Frontal cortex (tissue), 4 donors: ENCODE results near the gene AOPEP. TPM values are rescaled to one million over a fixed set of nuclear protein-coding genes. Genes with fewer than 3 reads are reported as not detected.
A peak's percentile ranks its signal among the peaks of the same experiment; 100 is the strongest.

Source experiments
- DNase-seq, 2 donors: peaks; one replicate each; pipeline ENCODE4 v3.0.0; 2012; ENCODE audit warnings: low spot score in 2 of 2
- FAIRE-seq: peaks from 2 replicates; lab custom pipeline; 2012; peaks lifted over from hg19 to GRCh38; lab: Jason Lieb, UNC
- total RNA-seq: library from RNA; depleted of rRNA; stranded (reverse); fragments of >200 nt; gene quantifications from one replicate; pipeline ENCODE4 v1.2.3, GENCODE V29; 2014
- donor health status: control.
- donor health status: control.
- donor health status: control.

The AOPEP gene
- total RNA-seq, 1 donor from 2014 or later: 23.2 TPM

DNA sequence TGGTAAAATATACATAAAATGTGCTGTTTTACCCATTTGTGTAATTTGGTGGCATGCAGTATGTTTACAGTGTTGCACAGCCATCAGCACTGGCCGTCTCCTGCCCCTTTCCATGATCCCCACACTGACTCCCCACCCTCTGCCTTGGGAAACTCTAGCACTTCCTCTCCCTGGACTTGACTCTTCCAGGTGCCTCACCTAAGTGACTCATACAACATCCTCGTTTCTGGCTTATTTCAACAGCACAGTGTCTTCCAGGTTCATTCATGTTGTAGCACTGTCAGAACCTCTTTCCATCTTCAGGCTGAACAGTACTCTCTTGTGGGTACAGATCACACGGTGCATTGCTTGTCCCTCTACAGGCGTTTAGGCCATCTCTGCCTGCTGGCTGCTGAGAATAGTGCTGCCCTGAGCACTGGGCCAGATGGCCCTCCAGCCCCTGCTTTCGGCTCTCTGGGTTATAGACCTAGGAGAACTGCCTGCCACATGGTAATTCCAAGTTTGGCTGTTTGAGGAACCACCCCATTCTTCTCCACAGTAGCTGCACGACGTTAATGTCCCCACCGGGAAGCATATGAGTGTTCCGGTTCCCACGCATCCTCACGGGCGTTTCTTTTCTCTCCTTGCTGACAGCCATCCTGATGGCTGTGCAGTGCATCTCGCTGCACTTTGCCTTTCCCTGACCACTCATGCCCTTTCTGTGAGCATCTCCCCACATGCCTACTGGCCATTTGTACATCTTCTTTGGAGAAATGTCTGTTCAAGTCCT is 379.2 kb downstream of the AOPEP start:
- DNase-seq: no peak
- FAIRE-seq: no peak

GRCh38 chr9:95107001-95107749 is 380.7 kb downstream of the AOPEP start:
- FAIRE-seq: no peak
- no peak for DNase-seq

DNA sequence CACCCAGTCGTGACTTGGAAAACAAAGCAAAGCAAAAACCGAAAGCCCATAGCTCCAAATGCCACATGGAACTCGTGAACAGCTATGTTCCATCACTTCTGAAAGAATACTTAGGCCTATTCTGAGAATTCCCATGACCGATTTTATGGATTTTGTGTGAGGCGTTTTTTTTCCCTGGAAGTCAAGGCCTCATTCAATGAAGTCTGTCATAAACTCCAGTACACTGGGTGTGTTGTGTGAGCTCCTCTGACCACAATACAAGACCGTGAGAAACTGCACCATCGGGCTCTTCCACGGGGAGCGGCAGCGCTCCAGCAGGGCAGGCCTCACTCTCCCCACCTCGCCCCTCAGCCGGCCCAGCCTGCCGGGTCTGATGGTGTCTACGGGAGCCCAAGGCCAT is 381.5 kb downstream of the AOPEP start:
- no peak for FAIRE-seq

DNA sequence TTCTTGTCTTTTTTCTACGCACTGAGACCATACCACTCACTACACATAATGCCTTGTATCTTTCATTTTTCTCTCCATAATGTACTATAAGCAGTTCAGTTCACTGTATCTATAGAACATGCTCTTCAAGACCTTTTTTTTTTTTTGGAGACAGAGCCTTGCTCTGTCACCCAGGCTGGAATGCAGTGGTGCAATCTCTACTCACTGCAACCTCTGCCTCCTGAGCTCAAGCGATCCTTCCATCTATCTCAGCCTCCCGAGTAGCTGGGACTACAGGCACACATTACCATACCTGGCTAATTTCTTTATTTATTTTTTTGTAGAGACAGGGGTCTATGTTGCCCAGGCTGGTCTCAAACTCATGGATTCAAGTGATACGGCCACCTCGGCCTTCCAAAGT is 382.3 kb downstream of the AOPEP start:
- FAIRE-seq (no peak), DNase-seq (no peak)

More for the DNA sequence above, 381.5 kb downstream of the AOPEP start:
- DNase-seq: no peak

DNA sequence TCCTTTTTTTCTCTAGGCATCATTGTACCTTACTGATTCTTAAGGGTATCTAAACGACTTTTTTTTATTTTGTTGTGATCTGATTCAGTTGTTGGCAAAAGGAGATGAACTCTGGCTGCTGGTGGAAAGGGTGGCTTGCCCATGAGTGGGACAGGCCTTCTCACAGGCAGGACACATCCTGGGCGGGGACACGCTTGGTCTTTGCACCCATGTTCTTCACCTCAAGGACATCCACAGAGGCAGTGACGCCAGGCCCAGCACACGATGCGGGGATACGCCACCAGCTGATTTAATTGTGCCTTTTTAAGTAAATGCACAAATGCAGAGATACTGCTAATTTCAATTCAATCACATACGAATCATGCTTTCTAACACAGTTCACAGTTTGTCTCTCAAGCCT is 383.0 kb downstream of the AOPEP start:
- DNase-seq (no peak), FAIRE-seq (no peak)

DNA sequence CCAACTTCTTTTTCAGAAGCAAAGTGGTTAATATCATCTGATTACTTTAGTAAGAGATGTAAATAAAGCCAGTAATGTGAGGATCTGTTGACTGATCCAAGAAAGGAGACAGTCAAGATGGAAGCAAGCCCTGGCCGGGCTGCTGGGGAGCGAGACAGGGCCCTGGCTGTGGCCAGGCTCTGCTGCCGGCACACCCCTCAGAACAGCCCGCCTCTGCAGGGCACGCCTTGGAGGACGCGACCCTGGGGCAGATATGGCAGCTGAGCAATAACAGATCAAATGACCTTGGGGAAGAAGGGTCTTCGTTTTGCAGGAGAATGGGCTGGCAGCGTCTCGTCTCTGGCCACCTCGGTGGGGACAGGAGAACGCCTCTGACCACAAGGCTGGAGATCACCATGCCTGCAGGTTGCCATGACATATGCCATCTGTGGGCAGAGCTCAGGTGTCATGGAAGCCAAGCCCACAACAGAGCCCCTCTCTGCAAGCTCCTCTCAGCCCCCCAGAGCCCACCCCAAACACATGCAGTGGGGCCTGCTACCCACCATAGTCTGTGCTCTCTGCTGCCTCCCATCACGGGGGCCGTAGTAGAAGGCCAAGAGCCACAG is 384.5 kb downstream of the AOPEP start:
- DNase-seq (no peak), FAIRE-seq (no peak)

DNA sequence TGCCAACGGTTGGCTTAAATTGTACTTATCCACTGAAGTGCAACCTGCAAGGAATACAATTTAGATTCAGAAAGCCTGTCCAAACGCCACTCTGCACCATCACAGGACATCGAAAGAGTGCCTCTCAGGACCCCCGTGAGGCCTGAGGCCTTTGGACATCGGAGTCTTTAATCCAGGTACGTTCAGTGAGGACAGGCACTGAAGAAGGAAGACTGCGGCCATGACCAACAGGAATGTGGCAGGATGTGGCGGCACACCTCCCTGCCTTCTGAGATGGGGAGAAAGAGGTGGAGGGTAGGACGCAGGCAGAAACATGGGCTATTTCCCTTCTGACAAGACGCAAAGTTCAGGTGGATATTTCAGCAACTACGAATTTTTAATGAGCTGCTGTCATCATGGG is 385.2 kb downstream of the AOPEP start:
- DNase-seq (no peak), FAIRE-seq (no peak)

DNA sequence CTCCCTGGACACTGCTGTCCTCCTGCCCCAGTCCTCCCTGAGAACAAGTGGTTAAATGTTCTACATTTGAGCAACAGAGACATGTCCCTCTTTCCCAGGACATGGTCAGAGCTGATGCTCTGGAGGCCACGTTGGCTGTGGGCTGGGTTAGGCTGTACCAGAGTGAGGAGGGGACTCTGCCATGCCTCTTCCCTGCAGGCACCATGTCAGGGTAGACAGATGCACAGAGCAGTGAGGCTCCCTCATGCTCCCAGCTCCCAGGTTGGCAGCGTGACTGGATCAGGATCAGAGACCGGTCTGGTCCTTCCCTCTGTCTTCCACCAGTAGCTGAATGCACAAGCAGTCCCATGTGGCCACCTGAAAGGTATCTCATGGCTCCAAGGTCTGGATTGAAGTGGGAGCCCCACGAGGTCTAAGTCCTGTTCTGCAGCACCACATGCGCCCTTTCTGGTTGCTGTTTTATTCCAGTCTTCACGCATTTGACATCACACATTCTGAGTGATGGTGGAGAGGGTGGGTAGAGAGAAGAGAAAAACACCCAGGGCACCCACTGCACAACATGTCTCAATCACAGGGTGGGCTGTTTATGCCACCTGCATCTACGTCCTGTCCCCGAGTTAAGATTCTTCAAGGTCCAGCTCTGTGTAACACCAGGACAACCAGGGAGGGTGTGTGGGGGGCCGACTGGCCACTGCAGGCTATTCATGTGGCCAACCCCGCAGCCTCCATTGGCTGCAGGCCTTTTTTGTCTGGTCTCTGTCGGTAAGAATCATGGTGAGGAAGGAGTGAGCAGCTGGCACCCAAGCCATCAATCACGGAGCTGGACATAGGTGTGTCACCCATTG is 386.2 kb downstream of the AOPEP start:
- FAIRE-seq (no peak), DNase-seq (no peak)

DNA sequence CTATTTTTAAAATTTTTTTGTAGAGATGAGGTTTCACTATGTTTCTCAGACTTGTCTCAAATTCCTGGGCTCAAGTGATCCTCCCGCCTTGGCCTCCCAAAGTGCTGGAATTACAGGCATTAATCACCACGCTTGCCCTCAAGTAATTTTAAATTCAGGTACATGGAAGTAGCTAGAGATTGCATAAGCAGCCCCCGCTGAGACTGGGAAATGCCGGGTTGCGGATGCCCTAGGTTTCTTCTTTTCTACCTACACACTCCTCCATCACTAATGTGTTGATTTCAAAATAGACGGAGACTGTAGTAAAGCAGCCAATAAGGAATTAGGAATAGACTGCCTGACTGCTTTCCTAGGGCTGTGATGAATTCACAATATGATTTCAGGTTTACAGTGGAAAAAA is 388.6 kb downstream of the AOPEP start:
- no peak for FAIRE-seq
- DNase-seq: no peak

GRCh38 chr9:95116002-95116807 is 389.7 kb downstream of the AOPEP start:
- DNase-seq (no peak), FAIRE-seq (no peak)

DNA sequence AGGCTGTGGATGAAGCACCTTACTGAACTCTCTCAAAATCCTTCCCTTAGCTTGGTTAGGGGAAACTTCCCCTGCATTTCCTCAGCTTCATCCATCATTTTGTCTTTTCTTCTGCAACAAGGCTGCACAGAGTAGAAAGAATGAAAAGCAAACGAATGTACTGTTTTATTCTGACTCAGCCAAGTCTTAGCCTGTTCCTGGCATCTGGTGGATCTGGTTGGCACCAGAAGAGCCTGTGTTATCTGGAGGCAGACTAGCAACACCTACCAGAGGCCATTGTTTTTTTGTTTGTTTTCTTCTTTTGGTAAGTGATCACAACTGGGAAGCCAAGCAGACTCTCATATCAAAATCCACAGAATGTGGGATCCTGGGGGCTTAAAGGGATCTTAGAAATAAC is 390.3 kb downstream of the AOPEP start:
- no peak for DNase-seq
- FAIRE-seq: no peak

DNA sequence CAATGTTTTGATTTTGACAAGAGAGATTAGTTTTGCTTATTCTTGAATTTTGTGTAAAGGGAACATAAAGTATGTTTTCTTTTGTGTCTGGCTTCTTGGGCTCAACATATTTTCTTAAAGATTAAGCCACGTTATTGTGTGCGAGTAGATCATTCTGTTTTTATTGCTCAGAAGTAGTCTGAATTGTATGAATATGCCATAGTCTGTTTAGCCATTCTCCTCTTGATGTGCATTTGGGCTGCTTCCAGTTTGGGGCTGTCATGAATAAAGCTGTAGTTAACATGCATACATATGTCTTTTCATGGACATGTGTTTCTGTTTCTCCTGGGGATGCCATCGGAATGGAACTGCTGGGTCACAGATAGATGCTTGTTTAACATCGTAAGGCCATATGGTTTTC is 392.1 kb downstream of the AOPEP start:
- FAIRE-seq (no peak), DNase-seq (no peak)

DNA sequence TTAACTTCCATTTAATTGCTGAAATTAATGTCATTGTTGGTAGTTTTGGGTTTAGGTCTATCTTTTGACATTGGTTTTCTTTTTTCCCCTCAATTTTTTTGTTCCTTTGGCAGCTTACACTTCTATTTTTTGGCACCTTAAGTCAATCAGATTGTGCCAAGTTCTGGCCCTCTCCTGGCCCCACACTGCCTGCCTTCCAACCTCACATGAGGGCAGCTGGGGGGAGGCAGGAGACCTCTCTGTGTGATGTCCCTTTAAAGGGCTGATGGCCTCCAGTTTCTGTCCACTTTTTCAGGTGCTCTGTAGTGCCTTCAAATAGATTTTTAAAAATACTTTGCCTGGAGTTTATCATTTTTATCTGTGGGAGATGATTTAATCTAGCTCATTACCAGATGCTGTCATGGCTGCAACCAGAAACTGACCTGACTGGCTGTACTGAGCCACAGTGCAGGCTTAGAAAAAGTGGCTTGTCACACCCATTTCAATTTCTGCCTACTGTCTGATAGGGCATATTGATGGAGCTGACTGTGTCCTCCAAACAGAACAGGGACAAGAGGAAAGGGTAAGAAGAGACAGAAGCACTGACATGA is 394.4 kb downstream of the AOPEP start:
- FAIRE-seq (no peak), DNase-seq (no peak)

- DNase-seq (no peak), FAIRE-seq (no peak)
Observed at GRCh38 chr9:95124582-95125367, 398.3 kb downstream of the AOPEP start.

DNA sequence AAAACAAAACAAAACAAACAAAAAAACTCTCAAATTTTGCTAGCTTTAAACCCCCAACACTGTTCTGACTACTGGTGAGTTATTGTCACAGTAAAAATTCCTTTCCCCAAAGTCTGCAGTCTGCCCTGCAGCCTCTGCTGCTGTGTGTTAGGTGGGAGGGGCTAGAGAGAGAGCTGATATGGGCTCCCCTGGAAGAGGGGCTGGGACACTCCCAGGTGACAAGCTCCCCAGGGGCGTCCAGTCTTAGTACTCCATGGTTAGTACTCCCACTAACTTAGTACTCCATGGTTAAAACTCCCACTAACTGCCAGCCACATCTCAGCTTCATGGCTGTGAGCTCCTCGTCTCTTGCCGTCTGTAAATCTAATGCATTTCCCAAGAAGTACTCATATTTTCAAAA is 399.2 kb downstream of the AOPEP start:
- FAIRE-seq: no peak

GRCh38 chr9:95126739-95127138 is 400.2 kb downstream of the AOPEP start:
- no peak for DNase-seq
- FAIRE-seq: no peak

More for the DNA sequence above, 399.2 kb downstream of the AOPEP start:
- DNase-seq: no peak

DNA sequence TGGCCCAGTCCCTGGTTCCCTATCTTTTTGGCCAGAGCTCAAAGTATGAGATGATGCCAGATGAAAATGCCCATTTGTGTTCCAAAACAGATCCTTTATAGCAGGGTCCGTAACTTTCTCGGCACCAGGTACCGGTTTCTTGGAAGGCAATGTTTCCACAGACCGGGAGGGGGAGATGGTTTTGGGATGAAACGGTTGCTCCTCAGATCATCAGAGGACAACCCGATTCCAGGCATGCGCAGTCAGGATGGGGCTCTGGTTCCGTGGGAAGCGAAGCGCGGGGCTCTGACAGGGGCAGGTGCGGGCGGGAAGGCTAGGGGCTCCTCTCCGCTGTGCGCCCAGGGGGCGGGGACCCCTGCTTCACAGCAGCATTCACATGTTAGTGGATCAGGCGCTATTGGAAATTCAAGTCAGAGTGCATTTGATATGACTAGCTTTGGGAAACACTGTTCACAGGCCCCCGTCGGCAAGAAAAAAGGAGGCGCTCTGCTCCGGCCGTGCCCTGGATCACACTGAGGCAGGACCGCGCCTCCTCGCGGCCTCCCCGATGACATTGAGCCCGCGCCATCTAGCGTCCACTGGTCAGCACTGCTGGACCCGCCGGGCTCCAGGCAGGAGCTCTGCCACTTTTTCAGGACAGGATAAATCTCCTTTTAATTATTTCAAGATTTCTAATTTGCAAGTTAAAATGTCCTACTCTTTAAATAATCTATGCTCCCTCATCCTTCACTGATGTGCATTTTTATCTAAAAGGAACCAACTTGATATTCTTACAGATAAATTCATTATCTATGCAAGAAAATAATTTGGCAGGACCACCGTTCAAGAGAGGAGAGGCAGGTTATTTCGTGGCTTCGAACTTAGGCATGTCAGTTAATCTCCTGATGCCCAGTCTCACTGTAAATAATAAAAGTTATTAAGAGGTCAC is 401.0 kb downstream of the AOPEP start:
- FAIRE-seq: no peak
- peak; percentile 63 to 82 for DNase-seq
